HL-60 (cell line): ENCODE measurements around the gene SPATA25.

Source experiments
- DNase-seq, 2 experiments: peaks; one replicate each; pipeline ENCODE4 v3.0.0-alpha.2; 2010 to 2020; ENCODE audit warnings: low read depth in 1 of 2, low spot score in 1 of 2
- H3K27ac ChIP-seq: fragments of 250-450 bp; sonication (Bioruptor Pico); replicated peaks from 2 replicates; pipeline ENCODE4 v1.5.1; 2020; ENCODE audit warnings: mild to moderate bottlenecking, moderate library complexity
- H3K27me3 ChIP-seq: fragments of 250-450 bp; sonication (Bioruptor Pico); 2 replicates; pipeline ENCODE4 v1.5.1; 2021; ENCODE audit warnings: mild to moderate bottlenecking, moderate library complexity; ENCODE audit not compliant: insufficient read depth, poor library complexity, severe bottlenecking
- H3K4me3 ChIP-seq: replicated peaks from 2 replicates; pipeline ENCODE4 v1.5.1; 2011; ENCODE audit warnings: mild to moderate bottlenecking, control low read depth, low read length; ENCODE audit not compliant: insufficient read depth
- GABPA ChIP-seq: IDR thresholded peaks from 2 replicates; pipeline ENCODE4 v1.6.1; 2012; ENCODE audit warnings: low read depth
- POLR2AphosphoS5 ChIP-seq: IDR thresholded peaks from 2 replicates; pipeline ENCODE4 v1.6.1; 2012; ENCODE audit warnings: low read depth
- REST ChIP-seq: IDR thresholded peaks from 2 replicates; pipeline ENCODE4 v1.6.1; 2012; ENCODE audit warnings: low read depth; ENCODE audit not compliant: insufficient replicate concordance
- SPI1 ChIP-seq: IDR thresholded peaks from 2 replicates; pipeline ENCODE4 v1.6.1; 2012; ENCODE audit warnings: low read depth, mild to moderate bottlenecking, borderline replicate concordance
- TF ChIP-seq, protein P1 (sequence below): IDR thresholded peaks from one replicate; pipeline ENCODE4 v1.5.1; 2011; ENCODE audit warnings: low read length, control low read depth, inconsistent platforms; ENCODE audit not compliant: insufficient read depth

Gene SPATA25

DNA sequence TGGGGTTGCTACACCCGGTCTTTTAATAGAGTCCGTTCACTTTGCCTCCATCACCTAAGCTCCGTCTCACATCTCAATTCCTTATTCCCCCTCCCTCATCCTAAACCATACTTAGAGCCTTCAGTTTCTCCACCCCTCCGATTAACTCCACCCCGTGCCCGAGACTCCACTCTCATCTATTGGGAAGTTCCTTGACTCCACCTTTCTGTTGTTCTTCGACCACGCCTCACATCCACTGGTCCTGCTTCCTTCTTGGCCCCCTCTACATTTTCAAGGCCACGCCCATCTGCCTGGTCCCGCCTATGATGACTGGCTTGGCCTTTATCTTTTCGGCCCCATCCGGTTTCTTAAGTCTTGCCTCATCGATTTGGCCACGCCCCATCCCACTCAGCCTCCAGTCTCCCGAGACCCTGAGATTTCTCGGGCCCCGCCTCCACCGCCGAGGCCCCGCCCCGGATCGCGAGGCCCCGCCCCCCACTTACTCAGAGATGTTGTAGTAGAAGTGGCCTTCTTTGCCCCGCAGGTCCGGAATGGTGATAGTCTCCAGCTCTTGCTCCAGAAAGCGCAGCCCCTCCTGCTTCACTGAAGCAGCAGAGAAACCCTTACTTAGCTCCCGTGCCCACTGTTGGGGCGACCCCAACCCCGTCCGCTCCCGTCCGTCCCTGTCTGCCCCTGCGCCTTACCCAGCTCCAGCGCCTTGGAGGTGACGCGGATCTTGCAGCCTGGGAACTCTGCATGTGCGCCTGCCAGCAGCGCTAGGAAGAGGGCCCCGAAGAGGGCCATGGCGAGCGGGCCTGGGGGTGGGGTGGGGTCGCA, 23.5 kb upstream of the SPATA25 start:
- DNase-seq = peak; percentile 96 to 99
- no peak for TF ChIP-seq GABPA
- TF ChIP-seq, protein P1, sequence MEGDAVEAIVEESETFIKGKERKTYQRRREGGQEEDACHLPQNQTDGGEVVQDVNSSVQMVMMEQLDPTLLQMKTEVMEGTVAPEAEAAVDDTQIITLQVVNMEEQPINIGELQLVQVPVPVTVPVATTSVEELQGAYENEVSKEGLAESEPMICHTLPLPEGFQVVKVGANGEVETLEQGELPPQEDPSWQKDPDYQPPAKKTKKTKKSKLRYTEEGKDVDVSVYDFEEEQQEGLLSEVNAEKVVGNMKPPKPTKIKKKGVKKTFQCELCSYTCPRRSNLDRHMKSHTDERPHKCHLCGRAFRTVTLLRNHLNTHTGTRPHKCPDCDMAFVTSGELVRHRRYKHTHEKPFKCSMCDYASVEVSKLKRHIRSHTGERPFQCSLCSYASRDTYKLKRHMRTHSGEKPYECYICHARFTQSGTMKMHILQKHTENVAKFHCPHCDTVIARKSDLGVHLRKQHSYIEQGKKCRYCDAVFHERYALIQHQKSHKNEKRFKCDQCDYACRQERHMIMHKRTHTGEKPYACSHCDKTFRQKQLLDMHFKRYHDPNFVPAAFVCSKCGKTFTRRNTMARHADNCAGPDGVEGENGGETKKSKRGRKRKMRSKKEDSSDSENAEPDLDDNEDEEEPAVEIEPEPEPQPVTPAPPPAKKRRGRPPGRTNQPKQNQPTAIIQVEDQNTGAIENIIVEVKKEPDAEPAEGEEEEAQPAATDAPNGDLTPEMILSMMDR = no peak
- no peak for TF ChIP-seq POLR2AphosphoS5
- no peak for TF ChIP-seq REST
- TF ChIP-seq SPI1 = no peak
- peak overlapping the region; percentile 69 for H3K27ac ChIP-seq
- no peak overlapping the region for H3K4me3 ChIP-seq
- H3K27me3 ChIP-seq = no peaks in the 10 kb centered on the region

- peak overlapping the region; percentile 68 for H3K27ac ChIP-seq
- no peaks in the 10 kb centered on the region for H3K27me3 ChIP-seq
- TF ChIP-seq REST = no peak
- TF ChIP-seq POLR2AphosphoS5 = no peak
- no peak for TF ChIP-seq SPI1
- TF ChIP-seq GABPA = no peak
- TF ChIP-seq, protein P1 = no peak
- DNase-seq = peak in 1 of 2 experiments; percentile 56
- no peak overlapping the region for H3K4me3 ChIP-seq
These were observed 22.6 kb upstream of the SPATA25 start for GRCh38 chr20:45909817-45910669.

GRCh38 chr20:45909336-45909808, 21.9 kb upstream of the SPATA25 start:
- TF ChIP-seq GABPA (no peak), REST (no peak), SPI1 (no peak), POLR2AphosphoS5 (no peak)
- TF ChIP-seq, protein P1 = no peak
- H3K27ac ChIP-seq = peak overlapping the region; percentile 68

More at GRCh38 chr20:45909336-45909808, 21.9 kb upstream of the SPATA25 start:
- no peak for DNase-seq
- H3K4me3 ChIP-seq = no peak overlapping the region
- no peaks in the 10 kb centered on the region for H3K27me3 ChIP-seq
